Esophagus squamous epithelium (tissue), 4 donors: ENCODE measurements around the gene NAP1L4.

Experiments used
- POLR2A ChIP-seq, 4 donors: fragments of 450-650 bp; IDR thresholded peaks; one replicate each; pipeline ENCODE4 v1.6.1; 2017; ENCODE audit warnings: antibody characterized with exemption in 4 of 4, mild to moderate bottlenecking in 4 of 4, moderate library complexity in 3 of 4
- TF ChIP-seq, protein P1 (sequence below), 6 experiments: fragments of 450-650 bp in 4 of 6; fragments of 200-600 bp in 2 of 6; sonication (generic) in 2 of 6; IDR thresholded peaks; one replicate each; pipeline ENCODE4 v1.5.1; 2016 to 2019; ENCODE audit warnings: antibody characterized with exemption in 6 of 6, mild to moderate bottlenecking in 4 of 6, moderate library complexity in 4 of 6

DNA sequence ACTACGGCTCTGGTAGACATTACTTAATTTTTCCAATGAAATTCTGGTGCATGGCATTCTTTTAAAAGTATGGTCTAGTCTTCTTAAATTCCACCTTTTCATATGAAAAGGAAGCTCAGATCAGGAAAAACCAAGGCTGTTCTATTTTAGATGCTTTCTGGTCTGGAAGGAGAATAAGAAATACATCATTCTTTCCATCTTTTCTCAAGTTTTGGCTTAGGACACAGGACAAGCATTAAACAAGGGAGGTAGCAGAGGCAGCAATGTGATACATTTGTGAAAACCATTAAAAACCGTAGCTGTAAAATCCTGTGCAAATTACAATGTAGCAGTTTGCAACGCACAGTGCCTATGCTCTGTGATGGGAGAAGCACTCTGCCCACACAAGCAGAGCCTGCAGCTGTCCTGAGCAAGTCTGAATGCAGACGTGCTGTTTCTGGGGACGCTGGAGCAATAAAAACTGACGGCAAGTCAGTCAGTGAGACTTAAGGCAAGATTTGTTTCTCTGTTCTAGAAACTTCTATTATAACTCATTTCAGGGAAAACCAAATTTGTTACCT is 23.7 kb downstream of the NAP1L4 start:
- TF ChIP-seq, protein P1, sequence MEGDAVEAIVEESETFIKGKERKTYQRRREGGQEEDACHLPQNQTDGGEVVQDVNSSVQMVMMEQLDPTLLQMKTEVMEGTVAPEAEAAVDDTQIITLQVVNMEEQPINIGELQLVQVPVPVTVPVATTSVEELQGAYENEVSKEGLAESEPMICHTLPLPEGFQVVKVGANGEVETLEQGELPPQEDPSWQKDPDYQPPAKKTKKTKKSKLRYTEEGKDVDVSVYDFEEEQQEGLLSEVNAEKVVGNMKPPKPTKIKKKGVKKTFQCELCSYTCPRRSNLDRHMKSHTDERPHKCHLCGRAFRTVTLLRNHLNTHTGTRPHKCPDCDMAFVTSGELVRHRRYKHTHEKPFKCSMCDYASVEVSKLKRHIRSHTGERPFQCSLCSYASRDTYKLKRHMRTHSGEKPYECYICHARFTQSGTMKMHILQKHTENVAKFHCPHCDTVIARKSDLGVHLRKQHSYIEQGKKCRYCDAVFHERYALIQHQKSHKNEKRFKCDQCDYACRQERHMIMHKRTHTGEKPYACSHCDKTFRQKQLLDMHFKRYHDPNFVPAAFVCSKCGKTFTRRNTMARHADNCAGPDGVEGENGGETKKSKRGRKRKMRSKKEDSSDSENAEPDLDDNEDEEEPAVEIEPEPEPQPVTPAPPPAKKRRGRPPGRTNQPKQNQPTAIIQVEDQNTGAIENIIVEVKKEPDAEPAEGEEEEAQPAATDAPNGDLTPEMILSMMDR (IDR thresholded peaks at IDR 0.05) = no peak
- TF ChIP-seq POLR2A (IDR thresholded peaks at IDR 0.05) = no peak
